ENCODE measurements around the gene MAGEC1.

DNA sequence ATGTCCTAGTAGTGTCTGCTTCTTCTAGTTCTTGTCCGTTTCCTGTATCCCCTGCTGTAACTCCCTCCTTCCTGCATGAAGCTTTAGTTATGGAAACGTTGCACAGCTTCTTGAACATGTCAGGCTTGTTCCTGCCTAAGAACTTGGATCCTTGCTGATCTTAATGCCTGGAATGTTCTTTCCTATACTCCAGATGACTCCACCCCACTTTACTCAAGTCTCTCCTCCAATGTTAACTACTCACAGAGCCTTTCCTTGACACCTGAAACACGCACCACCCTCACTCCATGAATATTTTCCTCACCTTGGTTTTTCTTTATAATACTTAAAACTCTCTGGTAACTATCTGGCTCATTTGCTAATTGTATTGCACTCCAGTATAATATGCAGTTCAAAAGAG is 46.2 kb upstream of the MAGEC1 start:
- TF ChIP-seq, protein P1, sequence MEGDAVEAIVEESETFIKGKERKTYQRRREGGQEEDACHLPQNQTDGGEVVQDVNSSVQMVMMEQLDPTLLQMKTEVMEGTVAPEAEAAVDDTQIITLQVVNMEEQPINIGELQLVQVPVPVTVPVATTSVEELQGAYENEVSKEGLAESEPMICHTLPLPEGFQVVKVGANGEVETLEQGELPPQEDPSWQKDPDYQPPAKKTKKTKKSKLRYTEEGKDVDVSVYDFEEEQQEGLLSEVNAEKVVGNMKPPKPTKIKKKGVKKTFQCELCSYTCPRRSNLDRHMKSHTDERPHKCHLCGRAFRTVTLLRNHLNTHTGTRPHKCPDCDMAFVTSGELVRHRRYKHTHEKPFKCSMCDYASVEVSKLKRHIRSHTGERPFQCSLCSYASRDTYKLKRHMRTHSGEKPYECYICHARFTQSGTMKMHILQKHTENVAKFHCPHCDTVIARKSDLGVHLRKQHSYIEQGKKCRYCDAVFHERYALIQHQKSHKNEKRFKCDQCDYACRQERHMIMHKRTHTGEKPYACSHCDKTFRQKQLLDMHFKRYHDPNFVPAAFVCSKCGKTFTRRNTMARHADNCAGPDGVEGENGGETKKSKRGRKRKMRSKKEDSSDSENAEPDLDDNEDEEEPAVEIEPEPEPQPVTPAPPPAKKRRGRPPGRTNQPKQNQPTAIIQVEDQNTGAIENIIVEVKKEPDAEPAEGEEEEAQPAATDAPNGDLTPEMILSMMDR (IDR thresholded peaks at IDR 0.05), result no peak
- TF ChIP-seq POLR2AphosphoS5 (IDR thresholded peaks at IDR 0.05) (no peak), POLR2A (IDR thresholded peaks at IDR 0.05; ENCODE audit: low read depth) (no peak)

Measured in esophagus muscularis mucosa (tissue), 3 donors.